ENCODE results near the gene SMCP.

Gene SMCP

DNA sequence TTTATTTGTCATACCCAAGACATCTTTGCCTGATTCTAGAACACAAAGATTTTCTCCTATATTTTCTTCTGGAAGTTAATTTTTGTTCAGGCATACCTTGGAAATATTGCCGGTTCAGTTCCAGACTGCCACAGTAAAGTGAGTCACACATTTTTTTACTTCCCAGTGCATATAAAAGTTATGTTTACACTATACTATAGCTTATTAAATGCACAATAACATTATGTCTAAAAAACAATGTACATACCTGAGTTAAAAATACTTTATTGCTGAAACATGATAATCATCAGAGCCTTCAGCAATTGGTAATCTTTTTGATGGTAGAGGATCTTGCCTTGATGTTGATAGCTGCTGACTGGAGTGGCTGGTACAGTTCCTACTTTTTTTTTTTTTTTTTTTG, 10.0 kb downstream of the SMCP start:
- no peak for DNase-seq

DNA sequence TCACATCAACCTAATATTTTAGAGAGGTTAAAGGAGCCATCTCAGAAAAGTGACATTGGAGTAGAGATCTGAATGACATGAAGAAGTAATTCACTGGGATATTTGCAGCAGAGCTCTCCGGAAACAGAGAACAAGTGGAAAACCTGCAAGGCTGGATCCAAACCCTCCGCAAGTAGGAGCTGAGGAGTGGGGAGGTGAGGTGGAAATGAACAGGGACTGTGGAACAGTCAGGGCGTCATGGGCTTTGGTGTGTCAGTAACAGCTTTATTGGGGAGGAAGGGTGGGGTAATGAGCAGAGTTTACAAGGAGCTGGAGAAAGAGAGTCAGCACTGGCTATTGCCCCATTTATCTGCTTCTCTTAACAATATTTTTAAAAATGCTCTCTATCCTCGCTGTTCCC, 20.9 kb downstream of the SMCP start:
- no peak for DNase-seq

DNA sequence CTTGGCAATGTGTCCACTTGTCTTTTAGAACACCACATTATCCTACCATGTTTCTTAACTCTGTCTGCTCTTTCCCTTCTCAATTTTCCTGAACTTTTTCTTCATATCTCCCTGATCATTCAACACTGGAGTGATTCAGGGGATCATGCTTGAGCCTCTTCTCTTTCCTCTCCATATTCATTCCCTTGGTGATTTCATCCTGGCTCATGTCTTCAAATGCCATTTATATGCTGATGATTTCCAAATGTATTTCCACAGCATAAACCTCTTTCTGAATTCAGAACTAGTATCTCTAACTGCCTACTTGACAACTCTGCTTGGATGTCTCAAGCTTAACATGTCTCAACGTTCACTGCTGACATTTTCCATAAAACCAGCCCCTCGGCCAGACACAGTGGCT, 21.8 kb downstream of the SMCP start:
- no peak for DNase-seq

DNA sequence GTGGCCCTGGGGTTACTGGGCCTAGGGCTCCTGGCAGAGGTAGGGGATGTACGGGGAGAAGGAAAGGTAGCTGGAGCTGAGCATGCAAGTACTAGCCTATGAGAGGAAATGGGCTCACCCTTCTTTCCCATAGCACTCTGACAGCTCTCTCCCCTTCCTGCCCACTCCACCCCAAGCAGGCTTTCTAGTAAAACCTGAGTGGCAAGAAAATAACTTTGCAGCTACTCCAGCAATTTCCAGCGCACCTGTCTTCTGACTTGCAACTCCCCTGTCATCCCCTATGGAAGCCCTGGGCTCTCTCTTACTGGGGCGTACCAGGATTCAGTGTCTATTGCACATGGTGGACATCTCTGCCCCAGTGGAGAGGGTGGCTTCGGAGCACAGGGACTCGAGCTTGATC, 23.5 kb downstream of the SMCP start:
- no peak for DNase-seq

DNA sequence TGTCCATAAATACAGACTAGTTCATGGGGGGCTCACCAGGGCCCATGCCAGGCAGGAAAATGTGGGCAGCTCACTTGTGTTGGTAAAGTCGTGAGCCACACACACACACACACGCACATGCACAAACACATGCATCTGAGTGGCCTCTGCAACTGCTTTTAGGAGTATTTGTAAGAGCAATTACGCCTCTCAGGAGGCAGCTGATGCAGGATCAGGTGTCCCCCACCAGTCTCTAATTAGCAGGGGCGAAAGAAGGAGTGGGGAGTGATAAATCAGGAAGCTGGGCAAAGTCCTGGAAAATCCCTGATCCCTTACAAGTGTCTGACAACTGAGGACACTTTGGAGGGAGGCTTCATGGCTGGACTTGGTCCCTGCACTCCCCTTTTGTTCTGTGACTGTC, 24.5 kb downstream of the SMCP start:
- no peak for DNase-seq

DNA sequence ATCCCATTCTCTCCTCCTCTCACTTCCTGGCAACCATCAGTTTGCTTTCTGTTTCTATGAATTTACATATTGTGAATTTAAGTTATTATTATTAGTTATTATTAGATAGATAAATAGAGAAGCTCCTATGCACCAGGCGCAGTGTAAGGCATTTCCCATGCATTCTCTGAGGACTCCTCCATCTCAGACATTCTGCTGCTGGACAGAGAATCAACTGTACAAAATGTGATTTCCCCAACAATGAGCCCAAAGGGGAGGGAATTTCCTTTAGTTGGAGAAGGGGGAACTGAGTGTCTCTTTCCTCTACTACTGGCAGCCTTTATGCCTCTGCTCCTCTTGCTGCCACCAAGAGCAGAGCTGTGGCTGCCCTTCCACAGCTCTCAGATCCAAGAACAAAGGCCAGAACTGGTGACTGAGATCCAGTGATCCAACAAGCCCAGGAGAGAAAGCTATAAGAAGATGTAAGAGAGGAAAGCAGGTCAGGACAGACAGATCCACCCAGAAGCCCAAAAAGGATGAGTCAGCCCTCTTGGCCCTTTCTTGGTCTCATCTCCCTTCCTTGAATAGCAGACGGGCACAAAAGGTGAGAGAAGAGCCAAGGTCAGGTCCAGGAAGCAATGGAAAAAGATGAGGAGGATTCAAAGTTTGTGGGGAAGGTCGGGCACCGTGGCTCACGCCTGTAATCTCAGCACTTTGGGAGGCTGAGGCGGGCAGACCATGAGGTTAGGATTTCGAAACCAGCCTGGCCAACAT, 26.7 kb downstream of the SMCP start:
- no peak for DNase-seq

DNA sequence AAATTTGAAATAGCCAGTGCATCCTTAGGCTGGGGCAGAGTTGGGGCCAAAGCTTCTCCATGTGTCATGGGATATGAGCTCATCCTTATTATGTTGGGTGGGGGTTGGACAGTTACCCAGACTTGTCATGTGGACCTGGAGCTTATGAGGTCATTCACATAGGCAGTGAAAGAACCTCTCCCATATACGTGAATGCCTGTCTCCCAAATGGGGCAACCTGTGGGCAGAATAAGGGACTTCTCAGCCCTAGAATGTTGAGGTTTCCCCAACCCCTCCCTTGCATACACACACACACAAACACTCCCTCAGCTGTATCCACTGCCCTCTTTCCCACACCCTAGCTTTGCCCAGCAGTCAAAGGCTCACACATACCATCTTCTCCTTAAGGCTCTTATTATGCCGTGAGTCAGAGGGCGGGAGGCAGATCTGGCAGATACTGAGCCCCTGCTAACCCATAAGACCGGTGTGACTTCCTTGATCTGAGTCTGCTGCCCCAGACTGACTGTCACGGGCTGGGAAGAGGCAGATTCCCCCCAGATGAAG, 28.0 kb downstream of the SMCP start:
- DNase-seq: no peak

DNA sequence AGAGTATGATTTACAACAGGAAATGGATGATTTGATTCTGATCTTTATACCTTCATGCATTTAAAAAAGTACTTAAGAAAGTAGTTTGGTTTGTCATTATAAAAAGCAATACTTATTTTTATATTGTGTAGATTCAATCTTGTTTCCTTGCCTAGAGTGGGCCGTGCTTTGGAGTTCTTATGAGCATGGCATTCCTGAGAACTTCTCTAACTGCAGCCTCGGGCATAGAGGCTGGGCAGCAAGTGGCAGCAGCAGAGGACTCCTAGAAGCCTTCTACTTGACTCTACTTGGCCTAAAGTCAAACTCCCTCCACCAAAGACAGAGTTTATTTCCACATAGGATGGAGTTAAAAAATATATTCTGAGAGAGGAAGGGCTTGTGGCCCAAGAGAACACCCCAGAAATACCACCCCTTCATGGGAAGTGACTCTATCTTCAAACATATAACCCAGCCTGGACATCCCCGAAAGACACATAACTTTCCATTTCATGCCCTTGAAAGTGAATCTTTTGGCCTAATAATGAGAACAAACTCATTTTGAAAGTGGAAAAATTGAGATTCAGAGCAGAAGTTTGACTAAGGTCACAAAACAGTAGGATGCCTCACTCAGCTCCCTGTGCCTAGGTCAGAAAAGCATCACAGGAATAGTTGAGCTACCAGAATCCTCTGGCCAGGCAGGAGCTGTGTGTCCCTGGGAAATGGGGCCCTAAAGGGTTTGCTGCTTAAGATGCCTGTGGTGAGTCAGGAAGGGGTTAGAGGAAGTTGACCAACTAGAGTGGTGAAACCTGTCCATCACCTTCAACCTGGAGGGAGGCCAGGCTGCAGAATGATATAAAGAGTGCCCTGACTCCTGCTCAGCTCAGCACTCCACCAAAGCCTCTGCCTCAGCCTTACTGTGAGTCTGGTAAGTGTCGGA, 29.8 kb downstream of the SMCP start, which contains the start of gene IVL:
Gene IVL, plus strand, starts transcription at position 861 of the 916 bp plus-strand sequence. CDS start 1,252 bp downstream, outside the sequence.
- DNase-seq: no peak

DNA sequence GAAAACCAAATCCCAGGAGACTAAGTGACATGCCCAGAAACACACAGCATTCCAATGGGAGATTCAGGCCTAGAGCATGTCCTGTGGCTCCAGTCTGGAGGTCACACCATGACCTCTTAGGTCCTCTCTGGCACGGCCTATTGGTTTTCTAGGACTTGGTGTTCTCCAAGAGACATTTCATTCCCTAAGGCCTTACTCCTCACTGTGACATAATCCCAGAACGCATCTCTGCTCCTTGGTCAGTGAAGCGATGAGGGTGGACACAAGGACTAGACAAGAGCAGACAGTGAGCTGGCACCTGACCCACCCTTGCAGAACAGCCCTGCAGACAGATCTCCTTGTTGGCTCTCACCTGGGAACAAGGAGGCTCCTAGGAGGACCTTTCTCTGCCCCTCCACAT, 31.1 kb downstream of the SMCP start:
- no peak for DNase-seq

DNA sequence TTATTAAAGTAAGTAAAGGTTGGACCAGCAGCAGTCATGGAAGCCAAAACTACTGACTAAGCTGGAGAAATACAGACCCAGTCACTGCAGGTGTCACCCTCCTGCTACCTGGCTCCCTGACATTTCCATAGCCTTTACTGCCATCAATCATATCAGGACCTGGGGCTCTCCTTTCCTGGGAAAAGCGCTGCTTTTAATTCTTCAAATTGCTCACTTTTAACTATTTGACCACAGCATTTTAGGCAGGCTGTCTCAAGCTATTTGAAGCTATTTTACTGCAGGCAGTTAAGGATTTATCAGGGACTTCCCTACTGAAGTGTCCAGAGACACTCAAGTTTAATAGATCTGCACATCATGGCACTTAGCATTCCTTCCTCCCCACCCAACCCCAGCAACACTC, 34.3 kb downstream of the SMCP start:
- no peak for DNase-seq

DNA sequence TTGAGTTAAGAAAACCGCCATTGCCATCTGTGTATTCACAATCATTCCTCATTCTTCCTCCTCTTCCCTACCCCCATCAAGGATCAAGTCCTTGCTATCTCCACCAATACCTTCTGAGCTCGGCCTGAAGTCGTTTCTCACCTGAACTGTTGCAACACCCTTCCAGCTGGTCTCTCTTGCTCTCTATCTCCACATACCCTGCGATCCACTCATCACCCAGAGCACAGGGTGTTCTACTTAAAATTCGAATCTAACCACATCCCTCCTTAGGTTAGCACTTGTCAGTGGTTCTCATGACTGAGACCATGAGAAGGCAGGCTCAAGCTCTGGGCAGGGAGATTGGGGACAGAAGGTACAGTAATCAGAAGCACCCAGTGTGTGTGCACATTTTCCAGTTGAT, 34.8 kb downstream of the SMCP start:
- no peak for DNase-seq

DNA sequence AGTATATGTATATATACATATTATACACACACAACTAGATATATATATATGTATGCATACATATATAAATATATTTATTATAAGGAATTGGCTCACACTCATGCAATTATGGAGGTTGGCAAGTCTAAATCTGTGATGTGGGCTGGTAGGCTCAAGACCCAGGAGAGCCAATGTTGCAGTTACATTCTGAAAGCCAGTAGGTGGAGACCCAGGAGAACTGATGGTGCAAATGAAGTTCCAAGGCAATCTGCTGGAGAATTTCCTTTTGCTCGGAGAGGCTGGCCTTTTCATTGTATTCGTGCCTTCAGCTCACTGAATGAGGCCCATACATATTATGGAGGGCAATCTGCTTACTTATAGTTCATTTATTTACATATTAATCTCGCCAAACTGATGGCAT, 39.7 kb downstream of the SMCP start:
- no peak for DNase-seq

DNA sequence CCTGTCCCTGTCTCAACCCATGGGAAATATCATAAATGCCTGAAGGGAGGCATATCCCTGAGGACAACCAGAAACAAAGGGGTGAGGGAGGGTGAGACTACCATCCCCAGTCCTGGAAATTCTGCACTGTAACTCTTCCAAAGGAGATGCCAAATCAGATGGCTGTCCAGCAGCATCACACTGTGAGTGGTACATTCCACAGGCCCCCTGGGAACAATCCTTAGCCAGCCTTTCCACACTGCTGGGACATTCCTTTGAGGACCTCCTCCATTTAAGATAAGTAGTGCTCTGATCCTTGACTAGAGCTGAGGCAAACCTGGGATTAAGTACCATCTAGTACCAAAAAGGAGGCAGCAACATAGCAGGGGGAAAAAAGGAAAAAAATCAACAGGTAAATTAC, 40.9 kb downstream of the SMCP start:
- DNase-seq: no peak

DNA sequence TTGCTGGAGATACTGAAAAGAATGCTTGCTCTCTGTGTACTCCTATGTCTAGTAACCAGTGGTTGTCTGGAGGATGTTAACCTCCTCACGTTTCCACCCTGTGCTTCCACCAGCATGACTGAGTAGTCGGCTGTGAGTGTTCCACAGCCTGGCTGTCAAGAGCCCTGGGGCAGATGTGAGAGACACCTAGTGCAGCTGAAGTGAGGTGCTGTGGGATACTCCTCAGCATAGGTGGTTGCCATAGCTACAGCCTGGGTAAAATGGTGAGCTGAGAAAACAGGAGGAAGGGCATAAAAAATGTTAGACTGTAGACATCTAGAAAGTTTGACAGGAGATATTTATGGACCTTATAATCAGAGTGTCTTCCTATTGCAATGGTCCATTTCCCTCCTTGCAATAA, 46.1 kb downstream of the SMCP start:
- DNase-seq: no peak

DNA sequence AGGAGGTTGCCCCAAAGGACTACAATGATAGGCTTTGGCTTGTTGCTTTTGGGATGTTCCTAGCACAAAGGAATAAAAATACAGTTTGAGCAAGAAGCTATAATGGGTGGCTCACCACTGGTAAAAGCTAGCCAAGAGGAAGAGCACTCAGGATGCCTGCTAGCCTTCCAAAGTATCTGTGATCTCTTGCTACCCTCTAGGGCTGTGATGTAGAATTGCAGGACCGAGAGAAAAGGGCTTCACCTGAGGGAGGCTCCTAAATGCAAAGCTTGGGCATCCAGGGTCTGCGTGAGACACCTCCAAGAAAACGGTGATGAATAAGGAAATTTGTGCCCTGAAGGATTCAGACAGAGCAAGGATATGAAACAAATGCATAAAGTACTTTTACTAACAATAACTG, 48.0 kb downstream of the SMCP start:
- peak in 1 of 2 experiments; percentile 23 for DNase-seq

DNA sequence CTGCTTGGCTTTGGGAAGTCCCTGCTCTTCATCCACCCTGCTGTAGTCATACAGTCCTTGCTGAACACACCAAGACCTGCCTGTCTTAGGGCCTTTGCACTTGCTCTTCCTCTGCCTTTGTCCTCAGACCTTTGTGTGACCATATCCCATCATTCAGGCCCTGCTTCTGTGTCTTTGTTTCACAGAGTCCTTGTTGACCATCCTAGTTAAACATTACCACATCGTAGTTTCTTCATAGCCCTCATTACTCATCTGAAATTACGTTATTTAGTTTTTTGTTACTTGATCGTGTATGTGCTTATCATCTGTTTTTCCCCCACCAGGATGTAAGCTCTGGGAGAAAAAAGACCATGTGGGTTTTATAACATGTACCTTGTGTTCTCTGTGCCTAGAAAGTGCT, 50.5 kb downstream of the SMCP start:
- DNase-seq: no peak

DNA sequence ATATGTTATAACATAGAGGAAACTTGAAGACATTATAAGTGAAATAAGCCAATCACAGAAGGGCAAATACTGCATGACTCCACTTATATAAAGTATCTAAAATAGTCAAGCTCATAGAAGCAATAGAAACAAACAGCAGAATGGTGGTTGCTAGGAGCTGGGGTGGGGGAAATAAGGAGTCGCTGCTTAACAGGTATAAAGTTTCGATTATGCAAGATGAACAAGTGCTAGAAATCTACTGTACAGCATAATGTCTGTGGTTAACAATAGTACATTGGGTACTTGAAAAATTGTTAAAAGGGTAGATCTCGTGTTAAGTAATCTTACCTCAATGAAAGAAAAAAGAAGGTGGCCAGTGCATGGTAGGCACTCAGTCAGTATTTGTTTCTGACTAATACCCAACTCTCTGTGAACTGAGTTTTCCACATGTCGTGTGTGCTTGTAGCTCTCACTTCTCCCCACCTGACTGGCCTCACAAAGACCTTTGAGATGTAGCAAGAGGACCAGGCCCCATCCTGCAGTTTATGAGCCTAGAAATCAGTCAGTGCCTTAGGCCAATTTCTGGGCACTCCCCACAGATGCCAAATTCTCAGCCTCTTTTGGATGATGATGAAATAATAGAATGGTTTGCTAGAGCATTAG, 54.2 kb downstream of the SMCP start:
- DNase-seq: no peak

DNA sequence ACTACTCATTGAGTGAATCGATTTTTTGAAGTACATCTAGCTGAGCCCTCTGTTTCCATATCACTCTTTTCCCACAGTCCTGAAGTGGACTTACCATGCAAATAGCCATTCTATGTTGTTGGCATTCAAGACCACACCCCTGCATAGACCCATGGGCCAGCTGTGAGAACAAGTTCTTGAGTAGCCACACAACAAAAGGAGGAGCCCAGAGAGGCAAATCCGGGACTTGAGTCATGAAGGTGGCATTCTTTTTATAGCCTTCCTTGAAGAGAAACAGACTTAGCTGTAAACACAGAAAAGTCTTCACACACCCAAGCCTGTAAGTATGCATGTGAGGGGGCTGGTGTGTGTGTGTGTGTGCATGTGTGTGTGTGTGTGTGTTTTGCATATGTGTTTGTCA, 55.1 kb downstream of the SMCP start:
- no peak for DNase-seq
